ENCODE data around the gene GPR132.

GPR132 gene

GRCh38 chr14:105006831-105007592 is 58.2 kb downstream of the GPR132 start:
- H3K27me3 ChIP-seq (ENCODE audit: control insufficient read depth, insufficient read depth, low read length): no peaks in the 10 kb centered on the region
- no peak overlapping the region for H3K9ac ChIP-seq (ENCODE audit: low read length)
- H3K27ac ChIP-seq (ENCODE audit: low read length): no peak overlapping the region
- no peaks in the 10 kb centered on the region for H3K9me3 ChIP-seq (ENCODE audit: control insufficient read depth, low read depth, low read length)
- no peaks in the 10 kb centered on the region for H3K4me1 ChIP-seq (ENCODE audit: control insufficient read depth, low read depth, low read length)
- H3K4me3 ChIP-seq (ENCODE audit: low read length): no peak overlapping the region
- H3K36me3 ChIP-seq (ENCODE audit: control insufficient read depth, low read depth, low read length): peaks cover 35% of the 10 kb centered on the region

GRCh38 chr14:105005929-105006830 is 59.0 kb downstream of the GPR132 start:
- no peak overlapping the region for H3K9ac ChIP-seq (ENCODE audit: low read length)
- H3K27me3 ChIP-seq (ENCODE audit: control insufficient read depth, insufficient read depth, low read length): no peaks in the 10 kb centered on the region
- H3K9me3 ChIP-seq (ENCODE audit: control insufficient read depth, low read depth, low read length): no peaks in the 10 kb centered on the region
- no peaks in the 10 kb centered on the region for H3K4me1 ChIP-seq (ENCODE audit: control insufficient read depth, low read depth, low read length)
- no peak overlapping the region for H3K27ac ChIP-seq (ENCODE audit: low read length)
- peaks cover 28% of the 10 kb centered on the region for H3K36me3 ChIP-seq (ENCODE audit: control insufficient read depth, low read depth, low read length)
- no peak overlapping the region for H3K4me3 ChIP-seq (ENCODE audit: low read length)

- Histone ChIP-seq H3K27ac (ENCODE audit: low read length) (no peak overlapping the region), H3K4me3 (ENCODE audit: low read length) (no peak overlapping the region), H3K36me3 (ENCODE audit: control insufficient read depth, low read depth, low read length) (peaks cover 22% of the 10 kb centered on the region), H3K4me1 (ENCODE audit: control insufficient read depth, low read depth, low read length) (no peaks in the 10 kb centered on the region), H3K27me3 (ENCODE audit: control insufficient read depth, insufficient read depth, low read length) (no peaks in the 10 kb centered on the region), H3K9me3 (ENCODE audit: control insufficient read depth, low read depth, low read length) (no peaks in the 10 kb centered on the region), H3K9ac (ENCODE audit: low read length) (no peak overlapping the region)
Observed at GRCh38 chr14:105005329-105005928, 59.8 kb downstream of the GPR132 start.
